K562 (cell line): ENCODE measurements around the gene IBTK. TPM values are rescaled to one million over a fixed set of nuclear protein-coding genes. Genes with fewer than 3 reads are reported as not detected.
A peak's percentile ranks its signal among the peaks of the same experiment; 100 is the strongest.

ENCODE experiments used
- C11orf30 ChIP-seq: fragments of 450-650 bp; IDR thresholded peaks from 2 replicates; pipeline ENCODE4 v1.6.1; 2016; ENCODE audit warnings: low read depth, mild to moderate bottlenecking
- EP400 ChIP-seq: fragments of 450-650 bp; IDR thresholded peaks from 2 replicates; pipeline ENCODE4 v1.6.1; 2017; ENCODE audit warnings: antibody characterized with exemption, mild to moderate bottlenecking, moderate library complexity
- ETS1 ChIP-seq: conservative IDR thresholded peaks from 2 replicates; pipeline ENCODE4 v1.6.1; 2011; ENCODE audit warnings: low read depth, mild to moderate bottlenecking, low read length; ENCODE audit not compliant: control insufficient read depth
- HNRNPL ChIP-seq: fragments of 200-400 bp; formaldehyde crosslinking; IDR thresholded peaks from 2 replicates; pipeline ENCODE4 v1.6.1; 2017; ENCODE audit warnings: low read depth, mild to moderate bottlenecking, low read length
- KDM5B ChIP-seq: fragments of 200-600 bp; sonication (generic); IDR thresholded peaks from 2 replicates; pipeline ENCODE4 v1.6.1; 2012; ENCODE audit warnings: low read depth, mild to moderate bottlenecking, moderate library complexity, low read length, control low read depth, inconsistent platforms; ENCODE audit not compliant: insufficient replicate concordance
- NR2C1 ChIP-seq, 2 experiments: fragments of 450-650 bp; IDR thresholded peaks; 2 replicates each; pipeline ENCODE4 v1.6.1; 2017; ENCODE audit warnings: mild to moderate bottlenecking in 2 of 2, antibody characterized with exemption in 1 of 2, inconsistent platforms in 1 of 2, missing compliant biosample characterization in 1 of 2, missing genetic modification characterization in 1 of 2
- NR2C2 ChIP-seq, 2 experiments: fragments of 200-800 bp in 1 of 2; sonication (Bioruptor generic) in 1 of 2; sonication (generic) in 1 of 2; formaldehyde crosslinking in 1 of 2; IDR thresholded peaks; 2 replicates each; pipeline versions ENCODE4 v1.6.1 to v1.8.0; 2016 to 2022; ENCODE audit warnings: mild to moderate bottlenecking in 1 of 2, missing compliant biosample characterization in 1 of 2, missing genetic modification characterization in 1 of 2, missing genetic modification reagents in 1 of 2
- PHF21A ChIP-seq: fragments of 450-650 bp; IDR thresholded peaks from 2 replicates; pipeline ENCODE4 v1.6.1; 2017; ENCODE audit warnings: low read depth, borderline replicate concordance
- POLR2H ChIP-seq: IDR thresholded peaks from 2 replicates; pipeline ENCODE4 v1.6.1; 2016; ENCODE audit warnings: missing genetic modification characterization, low read depth, mild to moderate bottlenecking, control low read depth, missing compliant biosample characterization, moderate library complexity
- TEAD1 ChIP-seq, 2 experiments: fragments of 450-650 bp in 1 of 2; sonication (generic) in 1 of 2; formaldehyde crosslinking; IDR thresholded peaks; 2 replicates each; pipeline versions ENCODE4 v1.4.0 to v1.8.0; 2020 to 2022; ENCODE audit warnings: mild to moderate bottlenecking in 2 of 2, missing genetic modification reagents in 1 of 2
- THAP7 ChIP-seq: fragments of 250-450 bp; sonication (Bioruptor Pico); IDR thresholded peaks from 2 replicates; pipeline ENCODE4 v1.5.0; 2021
- VEZF1 ChIP-seq: fragments of 200-800 bp; sonication (Bioruptor generic); IDR thresholded peaks from 2 replicates; pipeline ENCODE4 v1.6.1; 2017; ENCODE audit warnings: missing genetic modification characterization, missing compliant biosample characterization
- ZBTB2 ChIP-seq: fragments of 450-650 bp; IDR thresholded peaks from 2 replicates; pipeline ENCODE4 v1.6.1; 2016; ENCODE audit warnings: antibody characterized with exemption
- ZBTB9 ChIP-seq: fragments of 450-650 bp; formaldehyde crosslinking; IDR thresholded peaks from 2 replicates; pipeline ENCODE4 v1.4.0; 2020; ENCODE audit warnings: mild to moderate bottlenecking, moderate library complexity
- ZNF175 ChIP-seq: fragments of 200-800 bp; sonication (Bioruptor generic); IDR thresholded peaks from 2 replicates; pipeline ENCODE4 v1.6.1; 2016; ENCODE audit warnings: low read depth, mild to moderate bottlenecking, missing genetic modification characterization, missing compliant biosample characterization
- ZNF511 ChIP-seq: sonication (generic); formaldehyde crosslinking; IDR thresholded peaks from 2 replicates; pipeline ENCODE4 v1.8.0; 2022; ENCODE audit warnings: mild to moderate bottlenecking, missing genetic modification reagents
- ZNF584 ChIP-seq: fragments of 200-800 bp; sonication (Bioruptor generic); IDR thresholded peaks from 2 replicates; pipeline ENCODE4 v1.6.1; 2016; ENCODE audit warnings: low read depth, mild to moderate bottlenecking, missing genetic modification characterization, missing compliant biosample characterization
- ZNF766 ChIP-seq: fragments of 200-800 bp; sonication (Bioruptor generic); conservative IDR thresholded peaks from 2 replicates; pipeline ENCODE4 v1.6.1; 2016; ENCODE audit warnings: missing genetic modification characterization, missing compliant biosample characterization
- polyA plus RNA-seq, 8 experiments: library from polyadenylated mRNA; depleted of rRNA in 4 of 8; stranded (reverse) in 5 of 8; unstranded in 3 of 8; fragments of >200 nt; fragmentation: Nextera tagmentation in 2 of 8; fragmentation: Illumina TruSeq in 1 of 8; extraction: Ambion mirVana in 2 of 8; extraction: Trizol in 1 of 8; gene quantifications; 2 replicates each; pipeline versions ENCODE4 v1.2.1 to v1.2.3, GENCODE V29; 2011 to 2014; ENCODE audit warnings: inconsistent platforms in 1 of 8, missing spikeins in 1 of 8
- total RNA-seq, 7 experiments: library from RNA; depleted of rRNA in 6 of 7; stranded (reverse); fragments of >200 nt in 6 of 7; fragmentation: Illumina TruSeq in 2 of 7; extraction: Trizol in 2 of 7; gene quantifications; 2 replicates each; pipeline versions ENCODE4 v1.2.1 to v1.2.3, GENCODE V29; 2011 to 2021; ENCODE audit warnings: low replicate concordance in 1 of 7

IBTK gene
- total and polyA plus RNA-seq, 9 of the 15 experiments (the other 6 are each of a cell fraction or from before 2014, with no cell fraction given) = 13.2 to 36.4 (median 21.8) TPM

GRCh38 chr6:82247505-82248272, at the start of gene IBTK (continued):
- TF ChIP-seq ZBTB2 = peak; percentile 54; the same call in 1 of the 2 replicates
- TF ChIP-seq C11orf30 = peak; percentile 42; the same call in 1 of the 2 replicates
- no peak for TF ChIP-seq ZBTB9 (CRISPR knock-in tag)
- TF ChIP-seq THAP7 (CRISPR knock-in tag) = peak; percentile 98
- peak; percentile 75 for TF ChIP-seq ZNF766 (CRISPR knock-in tag)
- TF ChIP-seq VEZF1 (CRISPR knock-in tag) = peak; percentile 65
- TF ChIP-seq ZNF175 = no peak
- TF ChIP-seq NR2C1 (IDR thresholded peaks at IDR 0.05) = peak; percentile 84
- peak; percentile 92 for TF ChIP-seq NR2C1 (tag; IDR thresholded peaks at IDR 0.05)
- TF ChIP-seq ZNF511 (CRISPR knock-in tag) = 0 out of 2 replicates have a peak, but pooled peaks have one; percentile 24
- peak; percentile 37; the same call in 1 of the 2 replicates for TF ChIP-seq PHF21A
- TF ChIP-seq POLR2H (tag) = peak; percentile 71
- peak; percentile 47; the same call in 1 of the 2 replicates for TF ChIP-seq NR2C2 (CRISPR knock-in tag; IDR thresholded peaks at IDR 0.05)
- peak; percentile 96 for TF ChIP-seq NR2C2 (tag; IDR thresholded peaks at IDR 0.05)
- peak; percentile 60; the same call in 1 of the 2 replicates for TF ChIP-seq ETS1
- peak; percentile 95 for TF ChIP-seq EP400
- peak; percentile 23; the same call in 1 of the 2 replicates for TF ChIP-seq HNRNPL
- TF ChIP-seq ZNF584 (CRISPR knock-in tag) = peak; percentile 73; the same call in 1 of the 2 replicates
- TF ChIP-seq KDM5B = peak; percentile 42
- TF ChIP-seq TEAD1 (CRISPR knock-in tag; IDR thresholded peaks at IDR 0.05) = no peak
